SW 1271 (cell line): ENCODE data around the gene NEU3.

Experiments
- DNase-seq, 2 experiments: peaks; one replicate each; lab custom pipeline; 2025; lab: John Stamatoyannopoulos, UW

NEU3 gene

GRCh38 chr11:75063741-75064314 lies 75.1 kb downstream of the NEU3 start:
- DNase-seq = no peak

GRCh38 chr11:75066061-75066460 lies 77.3 kb downstream of the NEU3 start:
- DNase-seq = no peak
